SK-N-SH treated with all-trans-retinoic acid at 6 μM for 48 hours (cell line): ENCODE results near the gene ARSG.
"Not testable (repeated sequence)": the region's sequence is repeated elsewhere in the genome, so short reads cannot be mapped to it uniquely, and the experiment has no call there.

ENCODE experiments used
- RARB ChIP-seq: fragments of 250-450 bp; sonication (Bioruptor Pico); IDR thresholded peaks from 2 replicates; pipeline ENCODE4 v1.8.0; 2021; ENCODE audit warnings: mild to moderate bottlenecking, moderate library complexity
- TOX ChIP-seq: fragments of 250-450 bp; sonication (Bioruptor Pico); IDR thresholded peaks from 2 replicates; pipeline ENCODE4 v1.8.0; 2021; ENCODE audit warnings: mild to moderate bottlenecking, moderate library complexity, borderline replicate concordance
- ZNF565 ChIP-seq: fragments of 450-650 bp; formaldehyde crosslinking; conservative IDR thresholded peaks from 2 replicates; pipeline ENCODE4 v1.5.0; 2020; ENCODE audit warnings: low read depth, mild to moderate bottlenecking, moderate library complexity
- ZNF8 ChIP-seq: fragments of 450-650 bp; formaldehyde crosslinking; IDR thresholded peaks from 2 replicates; pipeline ENCODE4 v1.5.0; 2020; ENCODE audit warnings: mild to moderate bottlenecking, moderate library complexity

DNA sequence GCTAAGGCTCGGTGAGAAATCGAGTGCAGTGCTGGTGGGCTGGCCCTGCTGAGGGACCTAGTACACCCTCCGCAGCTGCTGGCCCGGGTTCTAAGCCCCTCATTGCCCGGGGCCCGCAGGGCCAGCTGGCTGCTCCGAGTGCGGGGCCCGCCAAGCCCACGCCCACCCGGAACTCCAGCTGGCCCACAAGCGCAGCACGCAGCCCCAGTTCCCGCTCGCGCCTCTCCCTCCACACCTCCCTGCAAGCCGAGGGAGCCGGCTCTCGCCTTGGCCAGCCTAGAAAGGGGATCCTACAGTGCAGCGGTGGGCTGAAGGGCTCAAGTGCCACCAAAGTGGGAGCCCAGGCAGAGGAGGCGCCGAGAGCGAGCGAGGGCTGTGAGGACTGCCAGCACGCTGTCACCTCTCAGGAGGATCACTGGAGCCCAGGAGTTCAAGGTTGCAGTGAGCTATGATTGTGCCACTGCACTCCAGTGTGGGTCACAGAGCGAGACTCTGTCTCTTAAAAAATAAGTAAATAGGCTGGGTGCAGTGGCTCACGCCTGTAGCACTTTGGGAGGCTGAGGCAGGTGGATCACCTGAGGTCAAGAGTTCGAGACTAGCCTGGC is 17.9 kb downstream of the ARSG start:
- not testable (repeated sequence) for TF ChIP-seq TOX, ZNF565, RARB, ZNF8 (CRISPR knock-in tag)
